ENCODE results near the gene NR2F2. TPM values are rescaled to one million over a fixed set of nuclear protein-coding genes. Genes with fewer than 3 reads are reported as not detected.

Gene NR2F2
- total and polyA plus RNA-seq, 8 donors: 7.0 to 25.6 (median 14.0) TPM

- FAIRE-seq (no peak), DNase-seq (peak in 1 of 6 donors; percentile 69), ATAC-seq (no peak)
- H3K36me3 ChIP-seq: no peaks in the 10 kb centered on the region
- H3K27me3 ChIP-seq: no peaks in the 10 kb centered on the region
- H3K27ac ChIP-seq: peak overlapping the region; percentile 78 to 95 (median 88)
- H3K9me3 ChIP-seq: no peaks in the 10 kb centered on the region
- WGBS, 2 donors: 72 to 74% methylated on average over 41 of the region's 41 CpGs
- intact Hi-C loops (cut with DNase I): loop anchor here in 1 of 3 donors (10.0 kb wide), 1 partner anchor 1077 kb away; no protein-coding TSS in a partner anchor
- H3K4me1 ChIP-seq: peaks cover 0 to 4% (median 0%) of the 10 kb centered on the region in 3 donors
- peak overlapping the region; percentile 52 to 64 (median 62) for H3K4me3 ChIP-seq
- TF ChIP-seq CTCF (IDR thresholded peaks at IDR 0.05): no peak
Measured at GRCh38 chr15:96341513-96342405, 11.3 kb downstream of the NR2F2 start.

- H3K4me1 ChIP-seq: peaks cover 0 to 4% (median 0%) of the 10 kb centered on the region in 3 donors
- intact Hi-C loops (cut with DNase I): loop anchor here in 1 of 3 donors (10.0 kb wide), 1 partner anchor 1078 kb away; no protein-coding TSS in a partner anchor
- DNase-seq: no peak
- no peak for ATAC-seq
- no peaks in the 10 kb centered on the region for H3K9me3 ChIP-seq
- H3K27me3 ChIP-seq: no peaks in the 10 kb centered on the region
- H3K4me3 ChIP-seq: peak overlapping the region in 1 of 4 donors; percentile 64
- WGBS, 2 donors: 60 to 64% methylated on average over 16 of the region's 16 CpGs
- TF ChIP-seq CTCF (IDR thresholded peaks at IDR 0.05): no peak
- no peak for FAIRE-seq
- peak overlapping the region in 3 of 4 donors; percentile 14 to 95 (median 90) for H3K27ac ChIP-seq
- H3K36me3 ChIP-seq: no peaks in the 10 kb centered on the region
Measured at GRCh38 chr15:96342406-96343112, 12.1 kb downstream of the NR2F2 start.

GRCh38 chr15:96343113-96344059, 12.9 kb downstream of the NR2F2 start:
- Histone ChIP-seq H3K27me3 (no peaks in the 10 kb centered on the region), H3K9me3 (no peaks in the 10 kb centered on the region), H3K27ac (peak overlapping the region; percentile 13 to 90 (median 32)), H3K4me3 (peak overlapping the region in 1 of 4 donors; percentile 12), H3K36me3 (no peaks in the 10 kb centered on the region), H3K4me1 (peaks cover 0 to 2% (median 0%) of the 10 kb centered on the region in 3 donors)
- ATAC-seq: no peak
- DNase-seq: peak in 1 of 6 donors; percentile 49
- no peak for TF ChIP-seq CTCF (IDR thresholded peaks at IDR 0.05)
- intact Hi-C loops (cut with DNase I): loop anchor here in 1 of 3 donors (10.0 kb wide), 1 partner anchor 1079 kb away; no protein-coding TSS in a partner anchor
- 82 to 83% methylated on average over 47 of the region's 47 CpGs for WGBS, 2 donors
- no peak for FAIRE-seq

- DNase-seq (no peak), FAIRE-seq (no peak), ATAC-seq (no peak)
- Histone ChIP-seq H3K27me3 (no peaks in the 10 kb centered on the region), H3K36me3 (no peaks in the 10 kb centered on the region), H3K4me3 (no peak overlapping the region), H3K27ac (peak overlapping the region in 3 of 4 donors; percentile 16 to 52 (median 50)), H3K9me3 (no peaks in the 10 kb centered on the region), H3K4me1 (no peaks in the 10 kb centered on the region)
- intact Hi-C loops (cut with DNase I): loop anchor here in 1 of 3 donors (10.0 kb wide), 1 partner anchor 1079 kb away; no protein-coding TSS in a partner anchor
- TF ChIP-seq CTCF (IDR thresholded peaks at IDR 0.05): no peak
- WGBS, 2 donors: 79 to 81% methylated on average over 30 to 31 of the region's 31 CpGs
Measured at GRCh38 chr15:96344060-96344705, 13.7 kb downstream of the NR2F2 start.
